Measurements from ENCODE around the gene EGFL7. TPM values are rescaled to one million over a fixed set of nuclear protein-coding genes. Genes with fewer than 3 reads are reported as not detected.

EGFL7 gene
- total and polyA plus RNA-seq, 10 of the 15 experiments (the other 5 are each of a cell fraction or from before 2014, with no cell fraction given): 0.06 to 0.46 (median 0.19) TPM; not detected in 5

DNA sequence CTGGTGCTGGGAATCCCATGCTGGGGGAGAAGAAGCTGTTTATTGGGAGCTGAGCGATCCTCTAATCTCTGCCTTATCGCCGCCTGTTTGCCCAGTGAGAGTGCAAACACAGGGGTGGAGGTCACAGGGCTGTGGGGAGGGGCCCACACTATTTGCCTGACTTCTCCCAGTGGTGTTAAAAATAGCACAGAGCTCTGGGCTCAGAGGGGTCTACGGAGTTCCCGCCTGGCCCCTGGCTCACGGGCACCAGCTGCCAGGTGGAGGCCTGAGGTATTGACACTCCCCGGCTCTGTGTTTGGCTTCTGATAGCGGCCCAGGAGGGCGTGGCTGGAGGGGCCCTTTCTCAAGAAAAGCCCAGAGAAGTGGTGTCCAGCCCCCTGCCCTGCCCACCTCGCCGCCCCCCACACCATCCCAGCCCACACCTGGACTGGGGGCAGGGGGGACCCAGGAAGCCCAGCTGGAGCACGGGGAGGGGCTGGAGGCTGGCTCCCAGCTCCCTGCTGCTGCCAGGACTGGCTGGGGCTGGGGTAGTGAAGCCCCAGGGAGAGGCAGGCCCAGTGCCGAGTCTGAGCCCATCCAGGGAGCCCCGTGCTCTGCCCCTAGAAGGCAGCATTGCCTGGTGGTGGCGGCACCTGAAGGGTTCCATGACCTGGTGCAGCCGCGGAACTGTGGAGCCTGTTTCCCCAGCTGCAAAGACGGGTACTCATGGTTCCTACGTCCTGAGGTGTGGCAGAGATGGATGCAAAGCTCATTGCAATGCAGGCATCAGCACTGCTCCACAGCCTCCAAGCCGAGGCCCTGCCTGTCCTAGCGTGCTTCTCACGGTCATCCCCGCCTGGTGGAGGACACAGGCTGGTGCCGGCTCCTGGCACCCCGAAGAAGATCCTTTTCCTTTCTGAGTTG lies 35.7 kb upstream of the EGFL7 start:
- no peaks in the 10 kb centered on the region for H3K79me2 ChIP-seq (ENCODE audit: control insufficient read depth, insufficient read depth, low read length)
- SMC1A ChIA-PET (ENCODE audit: uncharacterized antibody, unreplicated experiment): interaction anchor here (0.8 to 1.9 kb wide), 3 partner anchors 63 to 138 kb away, joined by 3 to 6 read pairs (median 5); no protein-coding TSS in a partner anchor
- H3K9me3 ChIP-seq (replicated peaks; ENCODE audit: control insufficient read depth, insufficient read depth, low read length): no peaks in the 10 kb centered on the region
- H3K27me3 ChIP-seq (replicated peaks in 1 of 2; ENCODE audit: control insufficient read depth in 2 of 2, insufficient read depth in 2 of 2, low read length in 1 of 2): no peaks in the 10 kb centered on the region; a peak in 1 of 4 replicates
- no peak overlapping the region for H3K4me2 ChIP-seq (ENCODE audit: control insufficient read depth, insufficient read depth)
- H3K4me1 ChIP-seq (ENCODE audit: control insufficient read depth, insufficient read depth, low read length): no peaks in the 10 kb centered on the region; the same call in 1 of the 2 replicates
- RAD21 ChIA-PET (ENCODE audit: unreplicated experiment): interaction anchor here (0.8 to 7.7 kb wide), 3 partner anchors 75 to 283 kb away, joined by 3 to 126 read pairs (median 6); no protein-coding TSS in a partner anchor
- H3K36me3 ChIP-seq (ENCODE audit: control insufficient read depth in 2 of 2, insufficient read depth in 2 of 2, low read length in 1 of 2): no peaks in the 10 kb centered on the region
- no peak overlapping the region for H3K4me3 ChIP-seq
- BruUV-seq (replicated peaks): no TSS peak
- no peak for FAIRE-seq
- WGBS (ENCODE audit: insufficient coverage, insufficient replicate concordance, low lambda C conversion rate, missing lambda C conversion rate): 39% methylated on average over 25 of the region's 25 CpGs
- no peaks in the 10 kb centered on the region for H4K20me1 ChIP-seq (ENCODE audit: control insufficient read depth, insufficient read depth)
- no peak overlapping the region for H2AFZ ChIP-seq (ENCODE audit: control insufficient read depth, low read depth, low read length)
- POLR2A ChIA-PET: interaction anchor here (1.9 kb wide), 1 partner anchor 88 kb away, joined by 7 read pairs; no protein-coding TSS in a partner anchor
- in situ Hi-C loops (cut with MboI) (loop anchor here (5.0 kb wide), 1 partner anchor 135 kb away; no protein-coding TSS in a partner anchor), intact Hi-C loops (cut with micrococcal nuclease; ENCODE audit: unreplicated experiment) (no loop called here)
- TF ChIP-seq PML (IDR thresholded peaks at IDR 0.05; ENCODE audit: low read length): no peak
- TF ChIP-seq, protein P1, sequence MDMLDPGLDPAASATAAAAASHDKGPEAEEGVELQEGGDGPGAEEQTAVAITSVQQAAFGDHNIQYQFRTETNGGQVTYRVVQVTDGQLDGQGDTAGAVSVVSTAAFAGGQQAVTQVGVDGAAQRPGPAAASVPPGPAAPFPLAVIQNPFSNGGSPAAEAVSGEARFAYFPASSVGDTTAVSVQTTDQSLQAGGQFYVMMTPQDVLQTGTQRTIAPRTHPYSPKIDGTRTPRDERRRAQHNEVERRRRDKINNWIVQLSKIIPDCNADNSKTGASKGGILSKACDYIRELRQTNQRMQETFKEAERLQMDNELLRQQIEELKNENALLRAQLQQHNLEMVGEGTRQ (IDR thresholded peaks at IDR 0.05; ENCODE audit: borderline replicate concordance, low read depth, low read length): no peak
- no peak for TF ChIP-seq ZSCAN29 (IDR thresholded peaks at IDR 0.05)
- no peak overlapping the region for H3K27ac ChIP-seq (ENCODE audit: control insufficient read depth, insufficient read depth)
- DNase-seq (ENCODE audit: low read depth, low spot score): no peak
- no peak overlapping the region for H3K9ac ChIP-seq (ENCODE audit: control insufficient read depth, insufficient read depth, low read length)
- CTCF ChIA-PET: interaction anchor here (1.4 to 8.5 kb wide), 3 partner anchors 8 to 139 kb away, joined by 5 to 223 read pairs (median 13); no protein-coding TSS in a partner anchor
- no peak for ATAC-seq

All from GM12878 (cell line).